Activated T-cell treated with anti-CD3 and anti-CD28 coated beads, Interleukin-2, amount 50 U/mL, for 24 hours (primary cell): ENCODE measurements around the gene GDE1.
A peak's percentile ranks its signal among the peaks of the same experiment; 100 is the strongest.

Experiments
- DNase-seq: peaks from one replicate; pipeline ENCODE4 v3.0.0-alpha.2; 2020
- H3K27ac Mint-ChIP-seq: 2 replicates; pipeline ENCODE4 v1.8.0; 2020; ENCODE audit warnings: mild to moderate bottlenecking, mixed read lengths
- H3K27me3 Mint-ChIP-seq: 2 replicates; pipeline ENCODE4 v1.8.0; 2020; ENCODE audit warnings: mixed read lengths
- H3K36me3 Mint-ChIP-seq: 2 replicates; pipeline ENCODE4 v1.8.0; 2020; ENCODE audit warnings: low read depth, mixed read lengths
- H3K4me1 Mint-ChIP-seq: 2 replicates; pipeline ENCODE4 v1.8.0; 2020; ENCODE audit warnings: low read depth, mixed read lengths
- H3K4me3 Mint-ChIP-seq: 2 replicates; pipeline ENCODE4 v1.8.0; 2020; ENCODE audit warnings: mild to moderate bottlenecking, moderate library complexity, mixed read lengths
- H3K9me3 Mint-ChIP-seq: 2 replicates; pipeline ENCODE4 v1.8.0; 2020; ENCODE audit warnings: mixed read lengths

Gene GDE1

GRCh38 chr16:19515757-19516156 is 6.1 kb downstream of the GDE1 start:
- no peaks in the 10 kb centered on the region for H3K27me3 Mint-ChIP-seq
- no peak overlapping the region for H3K27ac Mint-ChIP-seq
- H3K4me1 Mint-ChIP-seq = peaks cover 48% of the 10 kb centered on the region
- DNase-seq = no peak
- no peaks in the 10 kb centered on the region for H3K9me3 Mint-ChIP-seq
- H3K36me3 Mint-ChIP-seq = peaks cover 71% of the 10 kb centered on the region
- H3K4me3 Mint-ChIP-seq = no peak overlapping the region

GRCh38 chr16:19513377-19514053 is 8.4 kb downstream of the GDE1 start:
- no peak for DNase-seq
- Mint-ChIP-seq H3K9me3 (no peaks in the 10 kb centered on the region), H3K36me3 (peaks cover 82% of the 10 kb centered on the region), H3K27me3 (no peaks in the 10 kb centered on the region), H3K27ac (no peak overlapping the region), H3K4me1 (peaks cover 32% of the 10 kb centered on the region), H3K4me3 (no peak overlapping the region)

- Mint-ChIP-seq H3K9me3 (no peaks in the 10 kb centered on the region), H3K4me3 (no peak overlapping the region), H3K27ac (peak overlapping the region; percentile 29), H3K36me3 (peaks cover 83% of the 10 kb centered on the region), H3K4me1 (peaks cover 22% of the 10 kb centered on the region), H3K27me3 (no peaks in the 10 kb centered on the region)
- no peak for DNase-seq
Observed at GRCh38 chr16:19512297-19512696, 9.6 kb downstream of the GDE1 start.

- H3K27ac Mint-ChIP-seq = no peak overlapping the region
- peaks cover 89% of the 10 kb centered on the region for H3K36me3 Mint-ChIP-seq
Observed at GRCh38 chr16:19507867-19508266, 14.0 kb downstream of the GDE1 start.

GRCh38 chr16:19506965-19507364 is 14.9 kb downstream of the GDE1 start:
- no peak overlapping the region for H3K27ac Mint-ChIP-seq
- no peaks in the 10 kb centered on the region for H3K9me3 Mint-ChIP-seq
- H3K36me3 Mint-ChIP-seq = peaks cover 88% of the 10 kb centered on the region
- DNase-seq = no peak
- no peak overlapping the region for H3K4me3 Mint-ChIP-seq
- H3K27me3 Mint-ChIP-seq = no peaks in the 10 kb centered on the region
- H3K4me1 Mint-ChIP-seq = no peaks in the 10 kb centered on the region

More at GRCh38 chr16:19507867-19508266, 14.0 kb downstream of the GDE1 start:
- no peaks in the 10 kb centered on the region for H3K4me1 Mint-ChIP-seq
- DNase-seq = no peak
- no peaks in the 10 kb centered on the region for H3K27me3 Mint-ChIP-seq
- no peaks in the 10 kb centered on the region for H3K9me3 Mint-ChIP-seq
- no peak overlapping the region for H3K4me3 Mint-ChIP-seq

DNA sequence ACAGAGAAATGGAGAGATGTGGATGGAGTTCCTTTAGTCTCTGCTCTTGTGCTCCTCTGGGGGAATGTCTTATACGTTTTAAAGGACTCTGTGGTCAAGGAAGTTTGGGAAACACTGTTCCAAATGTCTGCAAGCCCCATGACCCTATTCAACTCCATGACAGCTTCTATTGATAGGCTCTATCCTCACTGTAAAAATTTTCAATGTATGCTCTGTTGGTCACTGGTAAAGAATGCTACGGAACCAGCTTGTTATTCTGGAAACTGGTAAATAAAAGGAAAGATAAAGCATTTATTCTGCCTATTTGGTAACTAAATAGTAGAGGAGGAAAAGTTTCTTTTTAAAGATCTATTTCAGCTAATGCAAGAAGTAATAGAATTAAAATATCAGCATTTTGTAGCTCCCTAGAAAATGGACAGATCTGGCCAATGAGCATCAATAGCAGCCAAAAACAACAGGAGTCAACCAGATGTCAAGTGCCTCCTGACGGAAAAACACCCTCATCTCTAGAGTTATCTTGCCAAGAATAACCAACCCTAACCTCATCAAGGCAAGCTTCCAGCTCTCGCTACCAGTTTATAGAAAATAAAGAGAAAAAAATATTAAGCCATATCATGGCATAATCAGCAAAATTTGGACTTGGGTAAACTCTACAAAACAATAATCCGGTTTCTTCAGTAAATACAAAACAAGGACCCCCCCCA is 16.1 kb downstream of the GDE1 start:
- H3K27me3 Mint-ChIP-seq = no peaks in the 10 kb centered on the region
- peak overlapping the region; percentile 18 for H3K27ac Mint-ChIP-seq
- H3K4me3 Mint-ChIP-seq = no peak overlapping the region
- no peaks in the 10 kb centered on the region for H3K4me1 Mint-ChIP-seq
- no peaks in the 10 kb centered on the region for H3K9me3 Mint-ChIP-seq
- DNase-seq = no peak
- peaks cover 91% of the 10 kb centered on the region for H3K36me3 Mint-ChIP-seq

DNA sequence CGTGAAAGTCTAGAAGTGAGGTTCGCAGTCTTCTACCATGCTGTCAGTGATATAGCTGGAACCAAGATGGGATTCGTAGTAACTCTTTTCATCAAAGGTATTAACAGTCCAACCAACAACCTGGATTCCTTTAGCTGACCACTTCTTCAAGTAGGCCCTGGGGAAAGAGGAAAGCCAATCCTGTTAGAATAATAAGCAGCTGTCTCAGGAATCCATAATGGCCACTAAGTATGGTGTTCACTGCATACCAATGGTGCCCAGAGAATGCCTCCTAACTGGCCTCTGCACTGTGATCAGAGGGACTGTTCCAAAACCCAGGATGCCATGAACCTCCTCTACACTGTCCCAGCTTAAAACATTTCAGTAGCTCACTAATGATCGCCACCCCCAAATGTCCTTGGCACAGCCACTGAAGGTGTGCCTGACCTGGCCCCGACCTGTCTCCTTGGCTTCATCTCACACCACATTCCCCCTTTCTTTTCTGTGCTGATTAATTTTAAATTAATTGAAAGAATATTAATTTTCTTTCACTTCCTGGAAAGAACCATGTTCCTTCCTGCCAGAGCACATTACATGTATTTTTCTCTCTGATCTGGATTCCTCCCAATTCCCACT is 18.3 kb downstream of the GDE1 start:
- Mint-ChIP-seq H3K36me3 (peaks cover 91% of the 10 kb centered on the region), H3K4me1 (no peaks in the 10 kb centered on the region), H3K27ac (no peak overlapping the region), H3K27me3 (no peaks in the 10 kb centered on the region), H3K9me3 (no peaks in the 10 kb centered on the region), H3K4me3 (no peak overlapping the region)
- DNase-seq = no peak

DNA sequence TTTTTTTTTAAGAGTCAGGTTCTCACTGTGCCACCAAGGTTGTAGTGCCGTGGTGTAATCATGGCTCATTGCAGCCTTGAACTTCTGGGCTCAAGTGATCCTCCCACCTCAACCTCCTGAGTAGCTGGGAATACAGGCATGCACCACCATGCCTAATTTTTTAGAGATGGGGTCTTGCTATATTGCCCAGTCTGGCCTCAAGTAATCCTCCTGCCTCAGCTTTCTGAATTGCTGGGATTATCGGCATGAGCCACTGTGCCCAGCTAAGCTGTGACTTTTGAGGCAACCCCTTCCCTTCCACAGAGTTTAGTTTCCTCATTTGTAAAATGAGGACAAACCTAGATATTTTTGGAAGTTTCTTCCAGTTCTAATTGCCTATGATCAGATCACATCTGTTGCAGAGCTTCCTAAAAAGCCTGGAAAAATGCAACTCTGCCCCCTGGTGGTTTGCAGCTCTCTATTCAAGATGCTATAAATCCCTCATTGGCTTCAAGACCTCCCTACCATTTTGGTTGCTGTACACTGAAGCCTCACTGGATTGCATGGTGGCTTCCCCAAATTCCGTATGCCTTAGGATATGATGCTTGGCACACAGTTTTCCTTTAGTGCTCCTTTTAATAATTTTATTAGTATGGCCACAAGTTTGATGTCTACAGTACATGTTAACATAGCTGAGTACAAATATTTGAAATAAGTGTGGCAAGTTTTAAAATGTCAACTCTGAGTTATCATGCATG is 19.3 kb downstream of the GDE1 start:
- H3K36me3 Mint-ChIP-seq = peaks cover 91% of the 10 kb centered on the region

GRCh38 chr16:19499481-19499880 is 22.4 kb downstream of the GDE1 start:
- no peak for DNase-seq
- Mint-ChIP-seq H3K9me3 (no peaks in the 10 kb centered on the region), H3K4me3 (no peak overlapping the region), H3K27me3 (no peaks in the 10 kb centered on the region), H3K4me1 (no peaks in the 10 kb centered on the region), H3K27ac (no peak overlapping the region), H3K36me3 (peaks cover 74% of the 10 kb centered on the region)

More for the DNA sequence above, 19.3 kb downstream of the GDE1 start:
- no peak overlapping the region for H3K4me3 Mint-ChIP-seq
- H3K9me3 Mint-ChIP-seq = no peaks in the 10 kb centered on the region
- DNase-seq = peak; percentile 57
- H3K27me3 Mint-ChIP-seq = no peaks in the 10 kb centered on the region
- H3K27ac Mint-ChIP-seq = no peak overlapping the region
- H3K4me1 Mint-ChIP-seq = no peaks in the 10 kb centered on the region

- Mint-ChIP-seq H3K4me1 (peaks cover 2% of the 10 kb centered on the region), H3K36me3 (peaks cover 72% of the 10 kb centered on the region), H3K27ac (no peak overlapping the region), H3K9me3 (no peaks in the 10 kb centered on the region), H3K4me3 (no peak overlapping the region), H3K27me3 (no peaks in the 10 kb centered on the region)
- no peak for DNase-seq
Observed at GRCh38 chr16:19499006-19499405, 22.9 kb downstream of the GDE1 start.

GRCh38 chr16:19497176-19497575 is 24.7 kb downstream of the GDE1 start:
- no peak for DNase-seq
- Mint-ChIP-seq H3K36me3 (peaks cover 54% of the 10 kb centered on the region), H3K27me3 (no peaks in the 10 kb centered on the region), H3K9me3 (no peaks in the 10 kb centered on the region), H3K4me3 (no peak overlapping the region), H3K4me1 (peaks cover 7% of the 10 kb centered on the region), H3K27ac (no peak overlapping the region)

- Mint-ChIP-seq H3K9me3 (no peaks in the 10 kb centered on the region), H3K27ac (no peak overlapping the region), H3K4me1 (peaks cover 7% of the 10 kb centered on the region), H3K4me3 (no peak overlapping the region), H3K27me3 (no peaks in the 10 kb centered on the region), H3K36me3 (peaks cover 3% of the 10 kb centered on the region)
- no peak for DNase-seq
Observed at GRCh38 chr16:19490619-19491018, 31.3 kb downstream of the GDE1 start.

GRCh38 chr16:19488213-19488640 is 33.7 kb downstream of the GDE1 start:
- Mint-ChIP-seq H3K4me1 (no peaks in the 10 kb centered on the region), H3K27ac (no peak overlapping the region), H3K9me3 (no peaks in the 10 kb centered on the region), H3K36me3 (no peaks in the 10 kb centered on the region), H3K4me3 (no peak overlapping the region), H3K27me3 (no peaks in the 10 kb centered on the region)
- no peak for DNase-seq

DNA sequence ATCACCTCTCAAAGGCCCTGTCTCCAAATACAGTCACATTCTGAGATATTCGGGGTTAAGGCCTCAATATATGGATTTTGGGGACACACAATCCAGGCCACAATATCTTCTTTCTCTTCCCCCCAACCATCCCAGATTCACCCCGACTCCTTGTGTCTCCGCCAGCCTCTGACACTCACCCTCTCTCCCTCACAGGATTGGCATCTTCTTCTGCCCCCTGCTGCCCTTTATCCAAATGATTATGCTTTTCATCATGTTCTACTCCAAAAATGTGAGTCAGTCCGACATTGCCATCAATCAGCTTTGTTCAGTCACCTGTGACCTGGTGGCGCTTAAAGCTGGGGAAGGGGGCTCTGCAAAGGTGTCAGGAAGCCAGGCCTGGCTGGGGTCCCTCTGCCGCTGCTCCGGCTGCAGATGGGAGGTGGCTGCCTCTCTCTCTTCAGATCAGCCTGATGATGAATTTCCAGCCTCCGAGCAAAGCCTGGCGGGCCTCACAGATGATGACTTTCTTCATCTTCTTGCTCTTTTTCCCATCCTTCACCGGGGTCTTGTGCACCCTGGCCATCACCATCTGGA is 35.1 kb downstream of the GDE1 start:
- no peak overlapping the region for H3K4me3 Mint-ChIP-seq
- no peaks in the 10 kb centered on the region for H3K27me3 Mint-ChIP-seq
- H3K27ac Mint-ChIP-seq = no peak overlapping the region
- DNase-seq = no peak
- H3K9me3 Mint-ChIP-seq = no peaks in the 10 kb centered on the region
- no peaks in the 10 kb centered on the region for H3K4me1 Mint-ChIP-seq
- no peaks in the 10 kb centered on the region for H3K36me3 Mint-ChIP-seq
